Panc1 (cell line): ENCODE measurements around the gene STAM2.

Experiments used
- CTCF ChIP-seq: fragments of 450-650 bp; IDR thresholded peaks from 2 replicates; pipeline ENCODE4 v1.5.1; 2017; ENCODE audit warnings: mild to moderate bottlenecking
- POLR2AphosphoS5 ChIP-seq: IDR thresholded peaks from 2 replicates; pipeline ENCODE4 v1.6.1; 2012; ENCODE audit warnings: mild to moderate bottlenecking, low read depth, low read length, moderate library complexity
- REST ChIP-seq, 2 experiments: IDR thresholded peaks; 2 replicates each; pipeline ENCODE4 v1.6.1; 2011 to 2012; ENCODE audit warnings: low read depth in 2 of 2, control low read depth in 1 of 2, low read length in 1 of 2, mild to moderate bottlenecking in 1 of 2, moderate library complexity in 1 of 2; ENCODE audit not compliant: insufficient read depth in 1 of 2
- SIN3A ChIP-seq: IDR thresholded peaks from 2 replicates; pipeline ENCODE4 v1.6.1; 2012; ENCODE audit warnings: low read depth, mild to moderate bottlenecking, low read length, moderate library complexity, borderline replicate concordance; ENCODE audit not compliant: insufficient read depth

GRCh38 chr2:152127628-152128027, 47.9 kb downstream of the STAM2 start:
- no peak for TF ChIP-seq CTCF
- TF ChIP-seq POLR2AphosphoS5 = no peak
- TF ChIP-seq SIN3A = no peak
- TF ChIP-seq REST (IDR thresholded peaks at IDR 0.05; ENCODE audit: insufficient read depth in 1 of 2, low read depth in 2 of 2, low read length in 1 of 2) = no peak
